Hippocampal formation (tissue), 2 donors: ENCODE results near the gene NRAP.

Source experiments
- DNase-seq, 2 donors: peaks; one replicate each; lab custom pipeline; 2025; lab: John Stamatoyannopoulos, UW

NRAP gene

GRCh38 chr10:113561214-113561613 lies 102.6 kb downstream of the NRAP start:
- no peak for DNase-seq

- DNase-seq = no peak
Measured at GRCh38 chr10:113560071-113560470, 103.8 kb downstream of the NRAP start.

GRCh38 chr10:113557903-113558321 lies 105.9 kb downstream of the NRAP start:
- no peak for DNase-seq

- no peak for DNase-seq
Measured at GRCh38 chr10:113557424-113557862, 106.4 kb downstream of the NRAP start.

GRCh38 chr10:113555751-113556150 lies 108.1 kb downstream of the NRAP start:
- no peak for DNase-seq

GRCh38 chr10:113555245-113555644 lies 108.6 kb downstream of the NRAP start:
- no peak for DNase-seq

GRCh38 chr10:113554214-113554613 lies 109.6 kb downstream of the NRAP start:
- DNase-seq = no peak

- no peak for DNase-seq
Measured at GRCh38 chr10:113553149-113553548, 110.7 kb downstream of the NRAP start.

- DNase-seq = no peak
Measured at GRCh38 chr10:113552701-113553100, 111.1 kb downstream of the NRAP start, which contains the start of gene HABP2. TSS of gene HABP2 (plus strand) at chr10:113553053. CDS start at chr10:113553122, 69 bp downstream.

- DNase-seq = no peak
Measured at GRCh38 chr10:113552014-113552413, 111.8 kb downstream of the NRAP start.

- no peak for DNase-seq
Measured at GRCh38 chr10:113550365-113550764, 113.5 kb downstream of the NRAP start.

- no peak for DNase-seq
Measured at GRCh38 chr10:113549856-113550255, 114.0 kb downstream of the NRAP start.

GRCh38 chr10:113547426-113547825 lies 116.4 kb downstream of the NRAP start:
- DNase-seq = no peak

- no peak for DNase-seq
Measured at GRCh38 chr10:113544392-113544791, 119.4 kb downstream of the NRAP start.

- no peak for DNase-seq
Measured at GRCh38 chr10:113543107-113543955, 120.5 kb downstream of the NRAP start.

GRCh38 chr10:113541549-113541927 lies 122.3 kb downstream of the NRAP start:
- no peak for DNase-seq

GRCh38 chr10:113540845-113541548 lies 122.8 kb downstream of the NRAP start:
- no peak for DNase-seq

- no peak for DNase-seq
Measured at GRCh38 chr10:113539789-113540188, 124.1 kb downstream of the NRAP start.
